HG03064 (cell line): ENCODE results near the gene PF4V1.

ENCODE experiments used
- ATAC-seq: cut with Tn5 transposase; IDR thresholded peaks from one replicate; pipeline ENCODE4 v1.9.1; 2021; ENCODE audit warnings: low read depth; ENCODE audit not compliant: unreplicated experiment

PF4V1 gene, protein sequence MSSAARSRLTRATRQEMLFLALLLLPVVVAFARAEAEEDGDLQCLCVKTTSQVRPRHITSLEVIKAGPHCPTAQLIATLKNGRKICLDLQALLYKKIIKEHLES

DNA sequence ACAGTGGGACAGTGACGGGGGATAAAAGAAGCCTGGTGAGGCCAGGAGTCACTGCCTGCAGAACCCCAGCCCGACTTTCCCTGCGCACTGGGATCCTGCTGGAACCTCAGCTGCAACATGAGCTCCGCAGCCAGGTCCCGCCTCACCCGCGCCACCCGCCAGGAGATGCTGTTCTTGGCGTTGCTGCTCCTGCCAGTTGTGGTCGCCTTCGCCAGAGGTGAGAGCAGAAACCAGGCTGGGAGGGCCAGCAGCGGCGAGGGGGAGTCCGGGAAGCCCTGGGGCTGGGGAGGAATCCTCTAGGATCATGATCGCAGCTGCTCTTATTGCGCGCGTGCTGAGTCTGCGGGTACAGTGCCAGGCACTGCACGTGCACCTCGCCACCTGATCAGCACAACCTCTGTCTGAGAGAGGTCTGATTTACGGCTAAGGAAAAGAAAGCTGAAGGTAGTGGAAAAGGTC lies at the start of gene PF4V1:
TSS of gene PF4V1 (plus strand) at position 51 of the 459 bp plus-strand sequence. CDS start at position 118, 67 bp downstream.
- no peak for ATAC-seq

DNA sequence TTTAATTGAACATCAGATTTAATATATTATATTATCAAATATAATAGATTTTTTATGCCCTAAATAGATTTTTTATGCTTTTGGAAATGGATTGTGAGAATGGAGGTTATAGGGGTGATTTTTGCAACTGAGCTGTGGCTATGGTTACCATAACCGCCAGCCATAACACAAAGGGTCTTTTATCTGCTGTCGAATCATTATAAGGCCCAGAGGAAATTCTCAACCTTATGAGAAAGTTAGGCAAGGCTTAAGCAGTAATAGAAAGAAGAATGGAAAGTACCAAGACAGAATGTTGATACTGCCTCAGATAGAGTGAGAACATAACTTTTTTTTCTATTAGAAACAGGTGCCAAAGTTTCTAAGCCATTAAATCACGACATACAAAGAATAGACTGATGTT lies 42.9 kb upstream of the PF4V1 start:
- ATAC-seq: no peak

DNA sequence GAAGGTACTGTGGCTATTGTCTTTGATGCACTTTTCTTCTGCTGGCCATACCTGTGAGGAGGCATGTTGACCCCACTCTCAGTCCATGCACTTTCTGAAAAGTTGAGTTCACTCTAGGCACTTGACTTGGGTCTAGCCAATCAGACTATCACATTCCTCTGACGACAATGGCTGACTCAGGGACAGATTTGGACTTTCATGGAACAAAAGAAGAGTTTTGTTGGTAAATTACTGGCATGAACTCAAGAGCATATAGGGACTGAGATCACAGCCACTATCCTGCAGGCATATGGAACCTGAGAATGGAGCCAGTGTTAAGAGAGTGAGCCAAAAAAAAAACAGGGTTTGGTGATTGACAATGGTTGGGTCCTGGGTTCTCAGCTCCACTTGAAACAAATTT lies 41.3 kb upstream of the PF4V1 start:
- no peak for ATAC-seq

DNA sequence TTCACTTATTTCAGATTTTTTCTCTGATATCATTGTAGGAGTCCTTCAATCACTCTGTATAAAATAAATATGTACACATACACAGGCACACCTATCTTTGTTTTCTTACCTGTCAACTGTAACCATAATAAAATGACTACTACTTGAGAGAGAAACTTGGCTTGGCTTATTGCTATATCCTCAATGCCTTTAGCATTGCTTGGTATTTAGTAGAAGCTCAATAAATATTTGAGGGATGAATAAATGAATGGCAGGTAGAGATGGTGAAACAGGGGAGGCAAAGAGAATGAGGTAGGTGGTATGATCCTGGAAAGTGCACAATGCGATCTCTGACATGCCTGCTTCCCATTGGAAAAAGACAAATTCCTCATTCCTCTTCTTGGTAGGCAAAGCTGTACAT lies 38.4 kb upstream of the PF4V1 start:
- ATAC-seq: no peak

DNA sequence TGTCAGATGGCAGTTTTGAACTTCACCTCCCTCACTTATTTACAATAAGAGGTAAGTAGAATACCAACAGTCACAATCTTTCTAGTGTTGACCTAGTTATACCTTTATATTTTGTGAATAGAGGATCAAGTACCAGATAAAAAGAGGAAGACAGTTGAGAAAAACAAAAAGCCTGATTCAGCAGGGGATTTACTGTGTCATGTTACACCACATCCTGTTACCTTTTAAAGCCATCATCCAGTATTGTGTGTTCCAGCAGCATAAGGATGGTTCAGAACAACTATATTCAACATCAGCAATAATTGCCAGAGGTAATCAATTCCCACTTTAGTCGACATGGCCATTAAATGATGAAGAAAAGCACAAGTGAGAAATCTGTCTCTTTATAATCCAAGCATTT lies 38.0 kb upstream of the PF4V1 start:
- no peak for ATAC-seq

DNA sequence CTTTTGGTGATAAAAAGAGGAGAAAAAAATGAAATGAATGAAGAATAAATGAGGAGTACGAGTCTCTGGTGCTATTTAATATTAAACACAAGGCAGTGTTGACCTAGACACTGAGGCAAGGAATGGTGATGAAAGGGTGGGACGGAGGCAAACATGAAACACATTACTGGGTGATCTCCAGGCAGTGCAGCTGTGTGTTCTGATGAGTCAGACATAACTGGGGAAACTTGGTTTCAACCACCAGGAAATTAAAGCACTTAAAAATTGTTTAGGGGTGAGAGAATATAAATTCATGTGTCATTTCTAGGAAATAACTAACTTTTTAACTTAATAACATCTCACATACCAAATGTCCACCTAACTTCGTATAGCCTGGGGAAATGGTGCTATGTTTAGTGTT lies 36.3 kb upstream of the PF4V1 start:
- no peak for ATAC-seq

DNA sequence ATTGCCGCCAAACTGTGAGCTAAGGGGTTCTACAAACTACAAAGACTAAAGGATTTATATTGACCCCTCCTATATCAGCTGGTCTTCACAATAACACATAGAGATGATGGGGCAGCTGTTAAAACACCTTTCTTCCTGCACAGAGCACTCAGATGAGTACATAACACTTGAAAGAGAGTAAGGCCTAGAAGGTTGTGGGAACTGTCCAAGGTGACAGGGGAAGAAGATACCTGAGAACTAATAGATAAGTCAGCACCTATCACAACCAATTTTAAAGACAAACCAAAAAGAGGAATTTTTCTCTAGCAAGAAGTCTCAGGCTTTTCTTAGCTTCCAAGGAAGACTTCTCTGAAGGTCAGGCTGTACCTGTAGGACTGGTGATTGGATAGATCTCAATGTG lies 35.8 kb upstream of the PF4V1 start:
- no peak for ATAC-seq

DNA sequence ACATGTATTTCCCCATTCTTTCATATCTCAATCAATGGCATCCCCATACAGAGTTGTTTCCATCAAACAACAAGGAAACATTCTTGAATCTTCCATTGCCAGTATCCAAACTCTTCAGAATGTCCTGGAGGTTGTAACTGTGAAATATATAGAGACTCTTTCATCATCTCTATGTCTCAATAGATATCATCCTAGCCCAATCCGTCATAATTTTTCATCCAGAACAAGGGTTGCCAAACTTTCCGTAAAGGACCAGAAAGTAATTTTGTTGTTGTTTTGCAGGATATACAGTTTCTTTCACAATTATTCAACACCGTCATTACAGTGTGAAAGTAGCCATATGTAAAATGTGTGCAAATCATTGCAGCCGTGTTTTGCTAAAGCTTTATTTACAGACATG lies 31.8 kb upstream of the PF4V1 start:
- no peak for ATAC-seq

DNA sequence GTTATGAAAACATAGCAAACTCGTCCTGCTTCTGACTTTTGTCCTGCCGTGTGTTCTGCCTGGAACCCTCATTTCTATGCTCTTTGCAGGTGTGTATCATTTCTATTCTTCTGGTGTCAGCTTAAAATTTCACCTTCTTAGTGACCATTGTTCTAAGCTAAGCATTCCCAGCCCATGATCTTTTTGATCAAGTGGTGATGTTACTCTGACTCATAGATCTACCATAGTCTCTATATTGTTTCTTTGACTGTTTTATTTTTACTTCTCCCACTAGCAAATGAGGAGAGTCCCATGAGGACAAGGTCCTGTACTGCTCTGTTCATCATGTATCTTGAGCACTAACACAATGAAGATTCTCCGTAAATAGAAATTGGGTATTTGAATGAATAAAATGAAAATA lies 30.7 kb upstream of the PF4V1 start:
- no peak for ATAC-seq

DNA sequence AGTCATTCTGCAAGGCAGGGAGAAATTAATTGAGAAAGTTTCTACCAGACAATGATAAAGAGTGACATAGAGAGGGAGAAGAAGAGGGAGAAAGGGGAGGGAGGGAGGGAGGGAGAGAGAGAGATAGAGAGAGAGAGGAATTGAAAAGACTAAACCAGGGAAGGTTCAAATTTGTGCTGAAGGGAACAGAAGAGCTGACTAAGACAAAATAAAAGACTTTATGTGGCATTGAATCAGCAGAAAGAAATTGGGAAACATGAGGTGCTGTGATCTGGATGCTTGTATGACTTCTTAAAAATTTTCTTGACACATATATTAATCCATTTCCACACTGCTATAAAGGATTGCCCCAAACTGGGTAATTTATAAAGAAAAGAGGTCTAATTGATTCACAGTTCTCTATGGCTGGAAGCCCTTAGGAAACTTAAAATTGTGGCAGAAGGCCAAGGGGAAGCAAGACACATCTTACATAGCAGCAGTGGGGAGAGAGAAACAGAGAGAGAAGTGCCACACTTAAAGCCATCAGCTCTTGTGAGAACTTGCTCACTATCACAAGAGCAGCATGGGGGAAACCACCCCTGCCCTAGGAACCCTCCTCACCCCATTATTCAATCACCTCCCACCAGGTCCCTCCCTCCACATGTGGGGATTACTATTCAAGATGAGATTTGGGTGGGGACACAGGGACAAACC lies 30.1 kb upstream of the PF4V1 start:
- no peak for ATAC-seq

DNA sequence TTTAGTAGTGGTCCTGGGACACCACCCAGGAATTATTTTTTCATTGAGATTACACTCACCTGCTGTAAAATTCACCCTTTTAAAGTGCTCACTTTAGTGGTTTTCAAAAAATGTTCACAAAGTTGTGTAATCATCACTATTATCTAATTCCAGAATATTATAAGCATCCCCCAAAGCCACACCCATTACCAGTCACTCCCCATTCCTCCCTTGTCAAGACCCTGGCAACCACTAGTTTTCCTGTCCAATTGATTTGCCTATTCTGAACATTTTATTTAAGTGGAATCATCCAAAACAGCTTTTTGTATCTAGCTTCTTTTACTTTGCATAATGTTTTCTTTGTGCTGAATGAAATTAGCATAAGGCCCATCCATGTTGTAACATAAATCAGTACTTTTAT lies 29.3 kb upstream of the PF4V1 start:
- ATAC-seq: no peak

DNA sequence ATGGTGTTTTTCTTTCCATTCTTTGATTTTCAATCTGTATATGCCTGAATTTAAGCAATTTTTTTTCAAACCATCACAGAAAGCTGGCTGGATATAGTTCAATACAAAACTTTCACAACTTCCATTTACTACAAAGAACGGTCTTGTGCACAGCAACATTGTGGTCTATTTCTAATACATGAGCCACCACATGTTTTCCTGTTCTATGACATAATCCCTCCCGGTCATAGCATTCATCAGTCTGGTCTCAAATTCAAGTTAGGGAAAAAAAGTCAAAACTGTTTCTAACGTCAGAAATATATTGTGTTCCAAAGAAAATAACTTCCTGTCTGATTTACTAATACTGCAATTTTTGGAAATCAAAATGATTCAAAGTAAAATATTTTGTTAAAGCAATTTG lies 24.1 kb upstream of the PF4V1 start:
- no peak for ATAC-seq

DNA sequence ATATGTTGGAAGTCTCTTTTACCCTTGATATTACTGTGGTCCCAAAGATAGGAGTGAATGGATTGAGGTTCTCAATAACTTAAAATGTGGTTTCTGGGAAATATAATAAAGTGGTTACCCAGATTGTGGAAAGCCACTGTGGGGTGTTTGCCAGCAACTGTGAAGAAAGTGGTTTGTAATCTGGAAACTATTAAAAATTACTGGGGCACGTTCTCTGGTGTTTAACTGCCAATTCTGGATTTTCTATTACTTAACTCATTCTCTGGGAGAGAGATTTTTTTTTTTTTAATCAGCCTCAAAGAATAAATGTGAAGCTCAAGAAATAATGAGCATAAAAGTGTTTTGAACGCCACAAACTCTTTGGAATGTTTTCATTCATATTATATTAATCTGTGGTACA lies 21.5 kb upstream of the PF4V1 start:
- ATAC-seq: no peak

DNA sequence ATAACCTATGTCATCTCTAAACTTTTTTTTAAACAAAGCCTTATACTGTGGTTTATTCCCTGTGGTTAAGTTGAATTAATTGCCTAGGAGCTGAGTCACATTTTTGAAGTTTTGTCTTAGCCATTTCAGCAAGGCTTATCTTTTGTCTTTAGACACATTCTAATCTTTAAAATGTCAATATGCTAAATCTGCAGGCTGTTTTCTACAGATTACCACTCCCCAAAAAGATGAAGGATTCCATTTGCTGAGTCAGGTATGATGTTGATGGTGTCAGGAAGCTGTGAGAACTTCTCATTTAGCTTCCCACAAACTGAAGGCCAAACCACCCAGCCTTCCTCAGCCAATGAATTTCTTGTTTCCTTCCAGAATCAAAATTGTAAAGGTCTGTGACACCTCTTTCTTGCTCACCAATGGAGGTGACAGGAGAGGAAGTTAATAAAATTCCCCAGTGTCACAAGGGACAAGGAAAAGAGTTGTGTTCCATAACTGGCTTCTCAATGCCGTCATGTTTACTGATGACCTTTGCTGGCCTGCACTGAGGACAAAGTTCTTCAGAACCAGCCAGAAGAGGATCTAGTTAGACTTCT lies 20.4 kb upstream of the PF4V1 start:
- ATAC-seq: no peak

DNA sequence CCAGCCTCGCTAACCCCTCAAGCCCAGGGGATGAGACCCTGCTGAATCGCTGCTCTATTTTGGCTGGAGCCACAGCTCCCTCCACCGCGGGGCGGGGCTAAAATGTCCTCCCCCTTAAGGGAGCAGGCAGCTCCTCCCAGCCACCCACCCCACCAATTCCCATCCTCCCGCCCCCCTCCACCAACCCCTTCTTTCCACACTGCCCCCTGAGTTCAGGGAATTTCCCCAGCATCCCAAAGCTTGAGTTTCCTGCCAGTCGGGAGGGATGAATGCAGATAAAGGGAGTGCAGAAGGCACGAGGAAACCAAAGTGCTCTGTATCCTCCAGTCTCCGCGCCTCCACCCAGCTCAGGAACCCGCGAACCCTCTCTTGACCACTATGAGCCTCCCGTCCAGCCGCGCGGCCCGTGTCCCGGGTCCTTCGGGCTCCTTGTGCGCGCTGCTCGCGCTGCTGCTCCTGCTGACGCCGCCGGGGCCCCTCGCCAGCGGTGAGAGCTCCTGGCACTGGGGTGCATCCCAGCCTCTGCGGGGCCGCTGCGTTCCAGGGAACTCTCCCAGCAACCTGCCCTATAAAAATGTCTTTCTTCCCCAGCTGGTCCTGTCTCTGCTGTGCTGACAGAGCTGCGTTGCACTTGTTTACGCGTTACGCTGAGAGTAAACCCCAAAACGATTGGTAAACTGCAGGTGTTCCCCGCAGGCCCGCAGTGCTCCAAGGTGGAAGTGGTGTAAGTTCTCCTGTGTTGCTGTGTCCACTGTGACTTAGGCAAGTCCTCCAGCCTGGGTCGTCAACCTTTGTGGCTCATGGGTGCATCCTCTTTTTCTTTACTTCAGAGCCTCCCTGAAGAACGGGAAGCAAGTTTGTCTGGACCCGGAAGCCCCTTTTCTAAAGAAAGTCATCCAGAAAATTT lies 16.5 kb upstream of the PF4V1 start, which contains the start of gene CXCL6:
TSS of gene CXCL6 (plus strand) at position 306 of the 907 bp plus-strand sequence. CDS start at position 379, 73 bp downstream.
- ATAC-seq: no peak

DNA sequence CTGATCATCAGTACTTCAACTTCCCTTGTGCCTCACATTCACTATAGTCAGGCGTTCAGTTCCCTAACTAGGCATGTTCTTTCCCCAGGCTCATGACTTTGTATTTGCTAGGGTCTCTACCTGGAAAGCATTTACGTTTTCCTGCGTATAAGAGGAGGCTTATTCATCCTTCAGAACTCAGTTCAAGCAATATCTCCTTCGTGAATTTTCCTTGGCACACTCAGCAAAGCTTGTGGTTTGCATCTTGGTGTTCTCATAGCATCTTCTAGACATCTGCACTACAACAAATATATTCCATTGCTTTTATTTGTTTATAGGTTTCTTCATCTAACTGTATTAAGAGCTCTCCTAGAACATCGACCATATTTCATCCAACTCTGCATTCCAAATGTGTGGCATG lies 14.0 kb upstream of the PF4V1 start:
- ATAC-seq: no peak

DNA sequence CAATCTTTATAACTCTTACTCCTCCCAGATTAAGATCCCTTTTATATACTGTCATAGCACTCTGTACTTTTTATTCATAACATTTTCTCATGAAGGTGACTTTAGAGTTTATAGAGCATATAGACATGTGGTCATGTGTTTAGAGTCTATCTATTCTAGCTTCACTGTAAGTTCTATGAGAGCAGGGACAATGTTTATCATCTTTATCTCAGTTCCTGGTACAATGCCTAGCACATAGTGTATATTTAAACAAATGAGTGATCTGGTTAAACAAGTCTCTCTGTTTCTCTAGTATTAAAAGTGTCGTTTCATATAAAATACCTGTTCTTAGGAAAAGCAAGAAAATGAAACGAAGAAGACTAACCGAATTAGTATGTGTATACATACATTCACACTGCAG lies 13.4 kb upstream of the PF4V1 start:
- no peak for ATAC-seq

DNA sequence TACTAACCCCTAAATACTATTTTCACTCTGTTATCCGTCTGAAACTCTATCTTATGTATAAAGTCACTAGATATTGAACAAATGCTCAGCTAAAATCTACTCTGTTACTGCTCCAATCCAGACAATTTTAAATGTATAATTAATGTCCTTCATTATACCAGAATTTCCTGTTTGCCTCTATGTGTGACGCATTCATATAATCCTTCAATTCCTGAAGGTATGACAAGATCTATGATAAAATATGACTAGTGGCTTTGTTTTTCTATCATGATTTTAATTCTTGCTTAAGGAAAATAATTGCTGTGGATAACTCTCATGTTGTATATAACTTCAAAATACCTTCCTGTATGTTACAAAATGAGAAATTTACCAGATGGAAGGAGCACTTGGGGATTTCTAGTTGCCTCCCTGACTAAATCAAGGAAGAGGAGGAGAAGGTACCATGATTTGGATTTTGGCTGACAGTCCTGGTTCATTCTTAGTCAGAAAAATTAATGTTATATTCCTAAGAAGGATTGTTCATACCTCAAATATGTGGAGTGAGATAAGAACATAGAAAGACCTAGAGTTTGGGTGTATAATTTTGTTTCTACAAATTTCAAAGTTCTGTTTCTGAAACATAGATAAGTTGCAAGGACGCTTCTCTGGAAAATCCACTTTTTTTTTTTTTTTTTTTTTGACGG lies 11.7 kb upstream of the PF4V1 start:
- ATAC-seq: no peak

DNA sequence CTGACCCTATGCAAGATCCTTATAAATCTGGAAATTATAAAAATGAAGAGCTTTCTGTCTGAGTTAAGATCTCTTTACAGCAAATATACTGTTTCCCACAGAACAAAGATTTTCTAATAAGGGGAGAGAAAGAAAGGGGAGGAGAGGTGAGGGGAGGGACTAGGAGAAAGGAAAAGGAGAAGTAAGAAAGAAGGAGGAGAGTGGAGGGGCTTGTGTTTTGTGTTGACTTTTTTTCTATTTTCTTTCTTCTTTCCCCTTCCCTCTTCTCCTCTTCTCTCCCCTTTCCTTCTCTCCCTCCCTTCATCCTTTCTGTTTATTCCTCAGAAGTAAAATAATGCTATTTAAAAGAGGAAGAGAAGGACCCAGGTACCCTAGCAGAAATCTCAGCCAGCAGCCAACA lies 10.4 kb upstream of the PF4V1 start:
- ATAC-seq: no peak

DNA sequence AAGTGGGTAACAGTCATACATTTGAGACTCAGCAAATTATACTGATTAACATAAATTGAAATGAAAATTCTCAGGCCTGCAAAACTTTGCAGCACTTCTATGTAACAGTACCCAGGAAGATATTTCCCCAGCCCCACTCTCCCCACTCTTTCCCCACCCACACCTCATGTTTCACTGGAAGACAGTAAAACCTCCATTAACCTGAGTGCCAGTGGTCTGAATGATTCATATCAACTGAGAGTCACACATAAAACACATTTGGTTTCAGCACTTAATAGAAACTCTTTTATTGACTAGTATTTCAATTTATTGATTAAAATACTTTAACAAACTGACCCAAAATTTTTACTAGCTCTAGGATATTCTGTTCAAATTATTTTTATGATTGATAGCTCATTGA lies 9.7 kb upstream of the PF4V1 start:
- ATAC-seq: no peak

DNA sequence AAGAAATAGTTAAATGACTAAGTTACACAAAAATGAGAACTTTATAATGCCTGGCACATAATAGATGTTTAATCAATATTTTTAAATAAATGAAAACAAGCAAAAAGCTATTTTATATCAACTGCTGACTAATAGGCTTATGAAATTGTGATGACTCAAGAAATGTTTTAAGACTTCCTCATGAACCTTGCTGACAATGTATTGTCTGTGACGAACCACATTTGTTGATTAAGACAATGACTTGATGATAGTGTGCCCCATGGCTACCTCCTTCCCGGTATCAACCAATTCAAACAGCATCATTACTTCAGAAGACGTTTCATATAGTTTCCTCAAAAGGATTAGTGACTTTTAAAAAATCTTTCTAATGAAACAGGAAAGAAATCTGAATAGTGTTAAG lies 8.8 kb upstream of the PF4V1 start:
- no peak for ATAC-seq
